Hematopoietic multipotent progenitor cell treated with erythropoietin and hydrocortisone succinate and interleukin-3 and kit ligand, for 6 days (in vitro differentiated cells): ENCODE measurements around the gene SERPIND1.
"Not testable (repeated sequence)": the region's sequence is repeated elsewhere in the genome, so short reads cannot be mapped to it uniquely, and the experiment has no call there.

Source experiments
- DNase-seq: peaks from one replicate; pipeline ENCODE4 v3.0.0-alpha.2; 2015

SERPIND1 gene

DNA sequence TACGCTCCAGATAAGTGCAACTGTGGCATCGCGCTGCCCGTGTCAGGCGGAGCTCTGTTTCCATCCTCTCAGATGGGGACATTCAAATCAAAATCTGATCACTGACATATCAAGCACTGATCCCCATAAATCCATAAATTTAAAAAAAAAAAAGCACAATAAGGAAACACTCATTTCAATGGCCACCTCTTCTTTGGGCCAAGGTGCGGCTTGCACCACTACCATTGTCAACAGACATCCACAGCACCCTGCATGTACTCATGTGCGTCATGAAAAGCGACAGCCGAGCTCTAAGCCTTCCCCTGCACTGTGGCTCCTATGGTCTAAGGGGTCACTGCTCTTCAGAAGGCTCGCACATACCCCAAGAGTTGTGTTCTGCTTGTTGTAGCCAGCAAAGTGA is 26.7 kb upstream of the SERPIND1 start:
- DNase-seq: no peak

DNA sequence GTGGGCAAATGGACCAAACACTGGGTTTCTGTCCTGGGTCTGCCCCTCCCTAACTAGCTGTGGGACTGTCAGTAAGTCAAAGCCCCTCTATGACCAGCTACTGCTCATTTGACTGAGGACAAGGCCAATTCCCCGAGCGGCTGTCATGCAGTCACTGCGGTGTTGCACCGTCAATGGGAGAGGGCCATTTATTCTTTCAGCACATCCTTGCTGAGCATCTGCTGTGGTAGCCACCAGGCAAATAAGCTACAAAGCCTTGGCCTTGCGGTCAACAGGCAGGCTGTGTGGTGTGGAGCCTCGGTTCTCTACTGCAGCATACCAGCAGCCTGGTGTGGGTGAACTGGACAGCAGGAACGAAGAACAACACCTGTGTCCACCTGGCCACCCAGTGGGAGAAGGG is 25.8 kb upstream of the SERPIND1 start:
- DNase-seq: no peak

DNA sequence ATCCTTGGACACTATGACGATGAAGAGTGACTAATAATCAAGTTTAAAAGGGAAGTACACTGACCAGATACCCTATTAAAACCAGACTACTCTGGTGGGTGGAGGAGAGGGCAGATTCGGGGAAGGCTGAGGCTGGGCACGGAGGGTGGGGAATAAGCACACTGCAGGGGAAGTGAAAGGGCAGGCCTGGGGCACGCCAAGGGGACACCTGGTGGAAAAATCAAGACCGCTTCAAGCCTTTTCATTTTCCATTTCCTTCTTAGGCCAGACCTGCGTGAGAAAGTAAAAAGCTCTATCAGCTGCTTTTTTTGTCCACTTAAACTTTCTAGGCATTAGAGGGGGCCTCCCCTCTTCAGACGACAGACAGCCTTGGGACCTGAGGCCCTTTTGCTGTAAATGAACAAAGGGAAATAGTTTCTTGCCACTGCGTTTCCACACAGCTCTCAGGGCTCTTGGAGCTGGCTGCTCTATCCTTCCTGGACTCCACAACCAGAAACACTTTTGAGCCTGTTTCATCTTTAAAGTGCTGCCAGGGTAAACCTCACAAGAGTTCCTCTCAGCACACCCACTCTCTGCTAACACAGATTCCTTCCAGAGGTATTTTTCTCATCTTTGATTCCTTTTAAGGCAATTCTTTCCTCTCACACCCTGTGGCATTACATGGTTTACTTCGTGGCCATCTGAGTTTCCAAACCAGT is 25.0 kb upstream of the SERPIND1 start:
- no peak for DNase-seq

DNA sequence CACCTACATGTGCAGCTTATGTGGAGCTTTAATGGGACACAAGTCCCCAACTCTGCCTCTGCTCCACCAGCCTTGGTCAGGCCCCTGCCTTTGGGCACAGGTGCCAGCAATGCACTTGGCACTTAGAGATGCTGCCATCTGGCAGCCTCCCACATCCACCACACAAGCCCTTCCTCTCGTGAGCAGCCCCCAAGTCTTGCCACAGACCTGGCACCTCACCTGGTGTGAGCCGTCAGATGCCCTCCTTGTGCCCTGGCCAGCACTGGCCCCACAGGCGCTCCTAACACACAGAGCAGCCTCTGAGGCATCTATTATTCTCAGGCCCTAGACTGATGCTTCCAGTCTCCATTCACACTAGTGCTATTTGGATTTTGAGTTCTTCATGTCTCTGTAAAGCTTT is 24.5 kb upstream of the SERPIND1 start:
- no peak for DNase-seq

DNA sequence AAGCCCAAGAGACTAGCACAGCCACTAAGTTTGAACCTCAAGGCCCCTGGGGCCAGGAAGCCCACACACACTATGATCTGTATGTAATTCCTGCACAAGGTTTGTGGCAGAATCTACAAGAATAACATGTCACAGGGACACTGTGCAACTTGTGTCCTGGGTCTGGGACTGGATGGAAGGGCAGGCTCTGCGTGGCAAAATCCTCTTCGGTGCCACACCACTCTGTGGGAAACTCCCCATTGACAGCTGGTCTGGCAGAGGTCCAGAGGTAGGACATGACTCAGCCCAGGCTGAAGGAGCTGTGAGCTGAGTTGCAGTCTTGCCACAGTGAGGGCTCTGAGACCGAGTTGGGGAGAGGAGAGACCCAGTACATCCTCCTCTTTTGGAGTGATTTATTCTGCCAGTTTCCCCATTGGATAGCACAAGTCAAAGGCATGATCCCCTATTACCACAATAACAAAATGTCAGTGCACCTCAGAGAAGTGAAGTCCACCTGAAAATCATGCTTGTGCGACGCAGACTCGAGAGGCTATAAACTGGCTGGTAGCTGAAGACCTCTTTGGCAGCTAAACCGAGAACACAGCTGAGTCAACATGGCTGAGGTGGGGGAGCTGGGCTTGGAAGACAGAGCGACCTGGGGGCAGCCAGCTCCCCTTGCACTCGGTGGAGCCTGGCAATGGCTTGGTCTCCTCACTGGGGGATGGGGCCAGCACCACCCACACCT is 23.3 kb upstream of the SERPIND1 start:
- DNase-seq: peak; percentile 72

DNA sequence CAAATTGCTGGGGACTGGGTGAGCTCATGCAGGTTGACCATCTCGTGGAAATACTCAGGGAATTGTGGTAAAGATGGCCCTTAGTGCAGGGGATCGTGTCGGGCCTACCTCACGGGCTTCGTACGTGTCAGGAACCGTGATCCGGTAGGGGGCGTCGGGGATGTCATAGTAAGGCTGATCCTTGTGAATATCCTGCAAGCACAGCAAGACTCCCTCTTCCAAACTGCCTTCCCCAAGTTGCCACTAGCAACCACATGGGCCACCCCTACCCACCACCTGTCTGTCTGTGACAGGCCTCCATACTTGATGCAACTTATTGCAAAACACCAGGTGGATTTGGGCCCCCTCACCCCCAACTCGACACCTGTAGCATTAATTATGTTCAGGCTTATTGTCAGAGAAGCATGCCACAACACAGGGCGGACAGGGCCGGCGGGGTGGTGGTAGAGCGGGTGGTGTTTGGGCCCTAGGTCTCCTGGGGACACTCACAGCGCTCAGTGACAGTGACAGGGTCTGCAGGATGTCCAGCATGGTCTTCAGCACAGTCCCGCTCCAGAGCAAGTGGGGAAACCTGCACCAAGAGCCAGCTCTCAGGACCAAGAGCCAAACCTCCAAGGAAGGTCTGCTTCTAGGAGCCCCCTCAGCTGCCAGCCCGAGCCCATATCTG is 22.6 kb upstream of the SERPIND1 start:
- DNase-seq: no peak

DNA sequence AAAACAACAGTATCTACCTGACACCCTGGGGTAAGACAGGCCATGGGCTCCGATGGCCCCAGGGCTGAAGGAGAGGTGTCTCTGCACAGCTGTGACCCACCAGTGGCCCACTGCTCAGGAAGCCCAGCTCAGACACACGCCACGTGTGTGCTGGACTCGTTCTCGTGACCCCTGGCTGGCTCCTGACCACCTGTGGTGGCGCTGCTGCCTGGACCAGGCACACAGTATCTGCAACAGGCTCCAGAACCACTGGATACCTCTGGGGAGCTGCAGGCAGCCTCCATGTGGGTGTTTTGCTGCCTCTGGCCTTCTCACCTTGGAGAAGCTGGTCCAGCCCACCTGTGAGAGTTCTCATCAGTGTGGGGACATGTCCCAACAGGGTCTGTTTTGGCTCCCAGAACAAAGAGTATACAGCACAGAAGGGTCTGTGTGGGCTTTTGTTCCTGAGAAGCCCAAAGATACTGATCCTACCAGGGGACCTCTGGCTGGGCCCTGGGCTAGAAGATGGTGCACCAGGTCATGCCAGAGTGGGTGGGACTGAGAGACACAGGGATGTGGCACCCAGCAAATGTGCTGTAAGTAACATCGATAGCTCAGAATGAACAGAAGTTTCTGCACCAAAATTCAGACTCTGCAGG is 21.7 kb upstream of the SERPIND1 start:
- no peak for DNase-seq

DNA sequence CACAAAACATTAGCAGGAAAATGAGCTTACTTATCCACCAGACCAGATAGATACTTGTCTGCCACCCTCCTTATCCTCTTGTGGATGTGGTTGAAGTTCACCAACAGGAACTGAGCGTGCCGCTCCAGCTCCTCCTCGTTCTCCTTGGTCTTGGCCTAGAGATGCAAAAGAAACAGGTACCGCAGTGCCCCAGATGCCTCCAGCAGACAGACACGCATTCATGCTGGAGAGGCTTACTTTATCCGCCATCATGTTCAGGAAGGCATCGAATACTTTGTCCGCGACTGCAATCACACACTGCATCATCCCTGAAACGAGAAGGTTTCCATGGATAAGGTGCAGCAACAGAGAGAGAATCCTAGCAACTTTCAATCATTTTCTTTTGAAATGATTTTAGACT is 21.0 kb upstream of the SERPIND1 start:
- DNase-seq: no peak

DNA sequence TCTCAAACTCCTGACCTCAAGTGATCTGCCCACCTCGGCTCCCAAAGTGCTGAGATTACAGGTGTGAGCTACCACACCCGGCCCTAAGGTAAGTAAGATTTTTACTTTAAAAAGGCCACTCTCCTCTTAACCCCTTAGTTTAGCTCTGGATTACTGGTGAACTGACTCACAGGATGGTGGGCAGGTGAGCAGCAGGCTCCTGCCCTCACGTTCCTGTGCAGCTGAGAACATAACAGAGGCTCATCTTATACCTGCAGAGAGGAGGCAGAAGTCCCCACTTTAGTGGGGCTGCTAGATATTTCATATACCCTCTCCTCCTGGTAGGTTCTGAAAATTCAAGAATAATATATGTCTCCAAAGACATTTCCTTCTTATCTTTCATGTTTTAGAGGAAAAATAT is 17.1 kb upstream of the SERPIND1 start:
- no peak for DNase-seq

DNA sequence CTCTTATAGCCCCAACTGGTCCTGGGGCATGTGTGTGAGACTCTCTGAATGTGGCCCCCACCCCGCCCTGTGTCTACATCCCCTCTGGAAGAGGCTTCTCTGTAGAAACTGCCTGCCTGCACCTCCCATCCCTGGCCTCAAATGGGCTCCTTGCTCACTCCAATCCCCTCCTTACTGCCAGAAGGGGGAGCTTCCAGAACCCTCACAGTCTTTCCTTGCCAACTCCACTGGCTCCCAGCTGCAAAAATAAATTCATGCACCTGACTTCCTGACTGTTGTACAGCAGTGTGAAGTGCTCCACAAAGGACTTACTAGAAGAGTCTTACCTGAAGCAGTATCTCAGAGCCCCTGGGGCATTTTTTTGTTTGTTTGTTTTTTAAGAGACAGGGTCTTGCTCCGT is 15.2 kb upstream of the SERPIND1 start:
- DNase-seq: peak; percentile 31

DNA sequence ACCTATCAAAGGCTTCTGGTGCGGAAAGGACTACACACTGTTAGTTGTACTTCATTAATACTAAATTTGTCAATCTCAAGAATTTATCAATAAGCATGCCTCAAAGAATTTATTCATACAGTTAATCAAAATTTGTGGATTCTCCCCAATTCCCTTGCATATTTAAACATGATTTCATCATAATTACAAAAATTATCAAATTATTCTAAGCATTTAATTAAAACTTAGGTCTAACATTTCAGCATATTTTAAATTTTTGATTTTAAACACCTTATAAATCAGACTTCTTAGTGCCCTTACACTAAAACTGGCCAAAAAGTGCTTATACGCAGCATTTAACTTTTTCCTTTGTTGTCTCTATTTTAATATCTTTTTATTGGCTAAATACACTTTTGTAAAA is 13.8 kb upstream of the SERPIND1 start:
- no peak for DNase-seq

DNA sequence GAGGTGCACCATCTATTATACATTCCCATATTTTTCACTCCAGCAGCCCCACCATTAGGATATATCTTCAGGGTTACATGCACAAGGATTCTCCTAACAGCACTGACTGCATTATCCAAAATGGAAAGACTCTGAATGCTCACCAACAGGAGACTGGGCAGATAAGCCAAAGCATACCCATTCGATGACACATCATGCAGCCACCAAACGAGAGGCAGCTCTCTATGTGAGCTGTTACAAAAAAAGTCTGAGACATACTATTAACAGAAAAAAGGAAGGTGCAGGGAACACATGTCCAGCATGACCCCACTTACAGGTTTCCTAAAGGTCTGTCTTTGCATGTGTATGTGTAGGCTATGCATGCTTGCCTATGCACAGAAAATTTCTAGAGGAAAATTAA is 12.4 kb upstream of the SERPIND1 start:
- DNase-seq: no peak

DNA sequence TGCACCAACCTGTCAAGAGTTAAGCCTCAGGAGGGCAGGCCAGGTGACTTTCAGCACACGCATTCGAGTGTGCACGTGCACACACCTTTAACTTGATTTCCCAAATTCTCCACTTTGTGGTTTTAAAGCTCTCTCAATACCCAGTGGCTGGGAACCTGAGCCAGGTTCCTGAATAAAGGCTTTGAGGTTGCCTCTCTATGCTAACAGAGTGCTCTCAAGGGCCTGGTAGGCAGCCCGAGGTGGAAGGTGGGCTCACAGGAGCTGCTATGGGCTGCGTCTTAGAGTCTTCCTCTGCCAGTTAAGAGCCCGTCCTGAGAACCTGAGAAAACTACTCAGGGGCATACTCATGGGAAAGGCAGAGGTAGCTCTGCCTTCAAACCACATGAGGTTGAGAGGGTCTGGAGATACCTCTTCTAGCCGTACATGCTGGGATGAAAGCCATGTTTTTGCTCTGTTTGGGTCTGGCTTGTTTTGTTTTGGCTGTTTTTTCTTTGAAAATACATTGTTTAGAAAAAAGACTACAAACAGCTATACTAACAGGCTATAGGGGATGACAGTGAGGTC is 11.6 kb upstream of the SERPIND1 start:
- DNase-seq: no peak

DNA sequence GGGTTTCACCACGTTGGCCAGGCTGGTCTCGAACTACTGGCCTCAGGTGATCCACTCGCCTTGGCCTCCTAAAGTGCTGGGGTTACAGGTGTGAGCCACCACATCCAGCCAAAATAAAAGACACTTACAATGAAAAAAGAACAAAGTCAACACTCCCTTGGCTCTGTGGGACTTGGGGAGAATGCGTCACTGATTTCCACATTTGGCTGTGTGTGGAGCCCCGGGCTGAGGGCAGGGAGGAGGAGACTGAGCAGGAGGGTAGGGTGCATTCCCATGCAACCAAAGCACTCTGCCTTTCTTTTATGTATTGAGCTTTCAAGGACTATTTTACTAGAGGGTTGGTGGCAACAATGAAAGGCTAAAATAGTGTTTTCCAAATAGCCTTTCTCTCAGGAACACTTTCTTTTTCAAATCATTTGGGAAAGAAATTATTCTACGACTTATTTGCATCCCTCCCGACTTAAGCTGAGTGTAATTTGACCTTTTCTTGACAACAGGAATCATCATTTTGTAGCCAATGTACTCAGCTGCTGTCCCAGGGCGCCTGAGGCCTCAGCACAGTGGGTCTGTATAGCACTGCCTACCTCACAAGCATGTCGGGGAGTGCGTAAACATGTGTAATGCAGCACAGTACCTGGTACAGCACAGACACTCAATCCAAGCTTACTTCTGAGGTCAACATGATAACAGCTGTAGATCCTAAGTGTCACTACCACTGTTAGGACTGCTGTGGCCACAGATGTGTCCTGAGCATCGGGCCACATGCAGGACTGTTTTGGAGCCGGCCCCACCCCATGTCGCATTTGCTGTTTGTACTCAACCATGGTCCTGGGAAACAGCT is 10.1 kb upstream of the SERPIND1 start:
- DNase-seq: no peak

DNA sequence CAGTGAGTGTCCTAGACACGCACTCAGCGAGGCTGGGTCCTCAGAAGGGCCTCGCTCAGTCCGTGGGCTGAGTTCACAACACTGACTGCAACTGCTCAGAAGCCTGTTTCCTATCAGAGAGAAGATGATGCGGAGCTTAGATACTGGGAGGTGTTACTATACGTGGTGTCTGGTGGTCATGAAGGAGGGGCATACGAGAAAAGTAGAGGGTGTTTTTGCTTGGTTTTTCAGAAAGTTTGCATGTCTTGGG is 9.5 kb upstream of the SERPIND1 start:
- DNase-seq: no peak

DNA sequence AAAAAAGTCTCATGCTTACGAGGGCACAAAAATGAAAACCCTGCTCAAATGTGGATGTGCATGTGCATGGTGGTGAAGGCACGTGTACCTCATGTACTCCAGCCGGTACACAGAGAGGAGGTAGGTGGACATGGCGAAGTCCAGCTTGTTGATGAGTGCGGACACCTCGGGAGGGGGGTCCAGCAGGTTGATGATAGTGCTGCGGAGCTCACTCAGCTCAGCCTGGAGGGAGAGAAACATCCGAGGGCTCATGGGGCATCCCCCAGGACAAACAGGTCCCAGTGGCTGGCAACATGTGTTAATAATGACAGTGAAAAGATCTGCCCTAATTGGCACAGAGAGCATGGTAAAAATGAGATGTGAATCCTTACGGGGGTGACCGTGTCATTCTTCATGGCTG is 9.2 kb upstream of the SERPIND1 start:
- no peak for DNase-seq

DNA sequence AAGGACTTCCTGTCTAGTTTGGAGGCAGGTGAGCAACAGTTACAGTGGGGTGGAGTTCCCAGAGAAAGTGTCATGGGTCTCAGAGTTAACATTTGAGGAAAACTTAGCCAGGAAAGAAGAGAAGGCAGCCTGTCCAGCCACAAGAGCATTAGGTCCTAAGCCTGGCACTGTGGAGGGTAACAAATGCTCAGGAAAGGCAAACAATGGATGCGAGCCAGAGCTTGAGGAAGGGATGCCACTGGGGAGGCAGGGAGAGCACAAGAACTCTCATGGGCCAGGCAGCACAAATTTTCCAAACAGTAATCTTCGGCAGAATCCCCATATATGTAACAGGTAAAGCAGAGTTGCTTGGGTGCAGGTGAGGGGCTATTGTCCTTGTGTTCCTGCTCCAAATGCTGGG is 8.0 kb upstream of the SERPIND1 start:
- no peak for DNase-seq

DNA sequence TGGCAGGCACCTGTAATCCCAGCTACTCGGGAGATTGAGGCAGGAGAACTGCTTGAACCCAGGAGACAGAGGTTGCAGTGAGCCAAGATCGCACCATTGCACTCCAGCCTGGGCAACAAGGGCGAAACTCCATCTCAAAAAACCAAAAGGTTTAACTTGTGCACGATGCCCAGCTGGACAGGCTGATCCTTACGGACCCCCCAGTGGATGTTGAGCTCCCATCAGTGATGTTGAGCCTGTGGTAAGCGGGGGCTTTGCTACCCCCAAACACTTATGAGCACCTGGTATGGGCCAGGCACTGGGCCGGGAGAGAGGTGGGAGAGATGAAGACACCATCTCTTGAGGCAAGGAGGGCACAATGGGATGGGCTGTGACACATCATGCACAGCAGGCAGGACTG is 7.4 kb upstream of the SERPIND1 start:
- DNase-seq: no peak

DNA sequence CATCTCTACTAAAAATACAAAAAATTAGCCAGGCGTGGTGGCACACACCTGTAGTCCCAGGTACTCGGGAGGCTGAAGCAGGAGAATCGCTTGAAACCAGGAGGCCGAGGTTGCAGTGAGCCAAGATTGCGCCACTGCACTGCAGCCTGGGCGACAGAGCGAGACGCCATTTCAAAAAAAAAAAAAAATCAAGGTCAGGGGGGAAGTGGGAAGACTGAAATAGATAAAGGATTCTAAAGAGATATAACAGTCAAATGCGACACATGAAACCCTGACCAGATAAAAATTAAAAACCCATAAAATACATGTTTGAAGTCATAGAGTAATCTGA is 4.5 kb upstream of the SERPIND1 start:
- not testable (repeated sequence) for DNase-seq

DNA sequence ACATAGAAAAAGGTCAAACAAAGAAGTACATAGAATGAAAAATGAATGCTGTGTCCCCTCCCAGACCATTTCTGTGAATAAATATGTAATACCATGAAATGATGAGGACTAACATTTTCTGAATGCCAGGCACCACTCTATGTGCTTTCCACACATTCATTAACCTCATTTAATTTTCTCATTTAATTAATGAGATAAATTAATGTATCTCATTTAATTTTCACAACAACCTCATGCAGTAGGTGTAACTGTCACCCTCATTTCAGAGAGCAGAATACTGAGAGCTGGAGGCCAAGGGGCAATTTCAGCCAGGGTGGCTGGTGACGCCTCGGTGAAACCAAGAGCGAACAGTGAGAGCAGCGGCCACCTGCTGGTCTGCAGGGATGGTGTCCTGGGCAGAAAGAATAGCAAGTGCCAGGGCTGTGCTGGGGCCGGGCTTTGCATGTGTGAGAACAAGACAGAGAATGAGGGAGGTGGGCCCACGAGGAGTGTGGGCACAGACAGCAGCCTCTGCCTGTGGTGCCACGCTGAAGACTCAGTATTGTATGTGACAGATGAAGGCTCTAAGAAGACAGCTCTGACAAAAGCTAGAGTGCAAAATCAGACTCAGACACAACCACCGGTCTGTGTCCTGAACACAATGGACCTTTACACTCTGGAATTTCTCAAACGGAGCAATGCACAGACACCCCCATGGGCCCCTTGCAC is 1.8 kb upstream of the SERPIND1 start:
- DNase-seq: no peak

DNA sequence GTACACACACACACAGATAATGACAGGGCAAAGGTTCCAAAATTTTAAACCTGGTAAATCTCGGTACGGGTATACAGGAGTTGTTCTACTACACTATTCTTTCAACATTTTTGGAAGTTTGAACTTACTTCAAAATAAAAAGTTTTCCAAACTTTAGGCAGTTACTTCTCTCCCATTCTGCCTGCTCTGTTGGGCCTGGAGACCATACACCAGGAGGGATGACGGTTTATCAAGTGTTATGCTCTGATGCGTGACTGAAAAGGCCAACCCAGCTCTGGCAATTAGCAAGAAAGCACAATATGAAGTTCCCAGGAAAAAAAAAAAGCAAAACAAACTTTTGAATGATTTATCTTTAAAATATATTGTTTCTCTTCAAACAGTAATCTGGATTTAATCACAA is 969 bp downstream of the SERPIND1 start:
- DNase-seq: no peak

DNA sequence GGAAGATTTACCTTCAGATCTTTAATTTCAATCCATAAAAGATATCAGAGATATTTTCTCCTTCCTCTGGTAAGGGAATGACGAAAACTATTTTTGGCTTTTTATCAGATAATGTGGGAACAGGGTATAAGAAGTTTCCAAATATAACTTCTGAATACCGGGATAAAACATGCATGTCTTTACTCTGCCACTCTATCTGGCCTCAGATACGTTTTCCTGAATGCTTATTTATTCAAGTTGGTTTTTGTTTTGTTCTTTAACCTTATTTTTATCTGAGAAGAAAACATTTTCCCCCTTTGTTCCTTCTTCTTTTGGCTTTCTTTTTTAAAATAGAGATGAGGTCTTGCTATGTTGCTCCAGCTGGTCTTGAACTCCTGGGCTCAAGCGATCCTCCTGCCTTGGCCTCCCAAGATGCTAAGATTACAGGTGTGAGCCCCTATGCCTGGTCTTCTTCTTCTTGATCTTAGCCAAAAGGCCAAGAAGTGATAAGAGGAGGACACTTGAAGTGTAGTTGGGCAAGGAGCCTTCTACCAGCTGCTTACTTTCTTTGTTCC is 1.5 kb downstream of the SERPIND1 start:
- DNase-seq: no peak
